GM19395 (cell line): ENCODE results near the gene FZD1.
"Not testable (repeated sequence)": the region's sequence is repeated elsewhere in the genome, so short reads cannot be mapped to it uniquely, and the experiment has no call there.

ENCODE experiments used
- ATAC-seq: cut with Tn5 transposase; IDR thresholded peaks from one replicate; pipeline ENCODE4 v1.9.1; 2021; ENCODE audit warnings: mild to moderate bottlenecking, moderate library complexity; ENCODE audit not compliant: unreplicated experiment

FZD1 gene

DNA sequence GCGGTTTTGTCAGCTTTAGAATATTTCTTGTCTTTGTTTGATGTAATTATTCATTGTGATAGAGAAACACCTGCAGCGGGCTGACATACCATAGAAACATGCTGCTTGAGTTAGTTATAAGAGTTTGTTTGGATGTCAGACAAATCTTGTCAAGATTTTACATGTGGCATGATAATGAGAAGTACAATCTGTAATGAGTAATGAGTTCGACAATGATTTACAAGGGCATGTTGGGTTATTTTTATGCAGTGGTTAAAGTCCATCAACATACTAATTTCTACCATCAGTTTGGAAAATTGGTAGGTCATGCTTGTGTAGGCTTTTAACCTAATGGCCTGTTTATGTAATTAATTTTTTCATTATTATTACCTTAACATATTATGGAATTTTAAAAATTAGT, 31.3 kb downstream of the FZD1 start:
- no peak for ATAC-seq

DNA sequence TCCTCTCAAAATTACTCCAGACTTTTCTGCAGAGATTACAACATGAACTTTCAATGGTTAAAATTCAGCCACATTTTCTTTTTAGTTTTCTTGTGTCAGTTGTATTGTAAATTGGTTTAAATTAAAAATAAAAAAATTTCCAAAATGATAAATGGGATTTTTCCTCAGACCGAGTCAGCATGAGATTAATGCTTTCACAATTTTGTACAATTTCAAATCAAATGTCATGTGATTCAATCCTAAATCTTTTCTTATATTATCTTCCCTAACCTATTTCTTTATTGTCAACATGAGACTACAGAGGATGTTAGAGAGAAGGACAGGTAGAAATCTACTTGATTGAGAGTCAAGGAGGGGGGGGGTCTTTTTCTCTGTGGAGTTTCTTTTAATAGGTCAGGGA, 33.7 kb downstream of the FZD1 start:
- no peak for ATAC-seq

DNA sequence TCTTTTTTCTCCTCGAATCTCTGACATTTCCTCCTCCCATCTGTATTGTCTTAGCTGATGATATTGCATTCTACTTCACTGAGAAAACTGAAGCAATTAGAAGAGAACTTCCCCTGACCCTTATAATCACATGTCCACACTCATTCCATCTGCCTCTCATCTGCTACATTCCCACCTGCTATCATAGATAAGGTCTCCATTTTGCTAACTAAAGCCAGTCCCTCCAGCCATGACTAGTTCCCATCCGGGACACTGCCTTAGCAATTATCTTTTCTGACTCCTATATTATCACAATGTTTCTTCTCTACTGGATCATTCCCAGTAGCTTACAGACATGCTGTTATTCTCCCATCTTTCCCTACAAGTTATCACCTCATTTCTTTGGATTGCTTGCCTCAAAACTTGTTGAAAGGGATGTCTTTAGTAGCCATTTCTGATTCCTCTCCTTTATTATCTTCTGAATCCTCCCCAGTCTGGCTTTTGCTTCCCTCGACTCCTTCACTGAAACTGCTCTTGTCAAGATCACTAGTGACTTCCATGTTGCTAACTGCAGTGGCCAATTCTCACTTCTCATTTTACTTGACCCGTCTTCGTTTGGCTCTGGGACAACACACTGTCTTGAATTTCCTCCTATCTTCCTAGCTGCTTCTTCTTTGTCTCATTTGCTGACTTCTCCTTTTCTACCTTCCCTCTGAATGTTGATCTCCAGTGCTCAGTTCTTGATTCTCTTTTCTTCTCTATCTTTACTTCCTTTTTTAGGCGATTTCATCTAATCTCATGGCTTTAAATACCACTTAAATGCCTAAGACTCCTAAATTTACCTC, 35.9 kb downstream of the FZD1 start:
- no peak for ATAC-seq

DNA sequence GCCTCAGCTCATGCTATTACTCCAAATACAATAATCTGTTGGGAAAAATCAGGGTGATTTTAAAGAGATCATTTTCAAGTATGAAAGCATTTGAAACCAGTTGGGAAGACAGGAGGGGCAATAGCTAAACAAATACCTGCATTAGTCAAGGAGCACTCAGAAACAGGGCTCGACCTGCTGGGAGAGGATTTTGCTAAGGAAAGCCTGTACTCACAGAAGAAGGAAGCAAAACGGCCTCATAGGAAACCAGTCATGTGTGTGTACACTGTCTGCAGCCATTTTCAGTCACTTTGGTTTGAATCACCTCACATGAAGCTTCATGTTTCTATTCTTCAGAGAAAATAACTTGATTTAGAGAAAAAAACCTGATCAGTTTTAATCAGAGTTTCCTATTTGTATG, 38.6 kb downstream of the FZD1 start:
- ATAC-seq: no peak

DNA sequence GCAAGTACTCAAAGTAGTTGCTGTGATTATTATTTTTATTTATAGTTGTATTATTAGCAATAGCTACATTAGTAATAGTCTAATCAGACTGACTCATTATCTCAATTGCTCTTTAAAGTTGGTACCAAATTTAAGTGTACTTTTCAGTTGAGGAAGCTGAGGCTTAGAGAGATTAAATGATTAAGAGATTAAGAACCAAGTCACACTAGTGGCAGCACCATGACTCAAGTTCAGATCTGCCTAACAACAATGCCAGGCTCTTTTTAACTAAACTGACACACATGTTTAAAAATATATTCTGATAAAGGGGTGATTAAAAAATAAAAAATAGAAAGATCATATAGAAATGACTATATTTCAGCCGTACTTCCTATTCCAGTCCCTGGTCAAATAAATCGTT, 42.0 kb downstream of the FZD1 start:
- ATAC-seq: no peak

DNA sequence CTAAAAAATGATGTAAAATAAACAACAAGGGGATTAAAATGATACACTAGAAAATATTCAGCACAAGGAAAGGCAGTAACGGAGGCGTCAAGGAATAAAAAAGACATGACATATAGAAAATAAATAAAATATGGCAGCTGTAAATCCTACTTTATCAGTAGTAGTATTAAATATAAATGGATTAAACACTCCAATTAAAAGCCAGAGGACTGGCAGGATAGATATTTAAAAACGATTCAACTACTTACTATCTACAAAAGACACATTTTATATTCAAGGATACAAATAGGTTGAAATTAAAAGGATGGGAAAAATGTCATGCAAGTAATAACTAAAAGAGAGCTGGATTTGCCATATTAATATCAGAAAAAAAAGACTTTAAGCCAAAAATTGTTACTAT, 43.2 kb downstream of the FZD1 start:
- no peak for ATAC-seq

DNA sequence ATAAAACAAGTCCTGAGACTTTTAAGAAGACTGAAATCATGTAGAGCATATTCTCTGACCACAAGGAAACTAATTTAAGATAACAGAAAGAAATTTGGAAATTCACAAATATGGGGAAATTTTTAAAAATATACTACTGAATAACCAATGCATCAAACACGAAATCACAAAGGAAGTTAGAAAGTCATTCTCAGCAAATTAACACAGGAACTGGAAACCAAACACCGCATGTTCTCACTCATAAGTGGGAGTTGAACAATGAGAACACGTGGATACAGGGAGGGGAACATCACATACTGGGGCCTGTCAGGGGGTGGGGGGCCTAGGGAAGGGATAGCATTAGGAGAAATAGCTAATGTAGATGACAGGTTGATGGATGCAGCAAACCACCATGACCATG, 44.0 kb downstream of the FZD1 start:
- not testable (repeated sequence) for ATAC-seq

DNA sequence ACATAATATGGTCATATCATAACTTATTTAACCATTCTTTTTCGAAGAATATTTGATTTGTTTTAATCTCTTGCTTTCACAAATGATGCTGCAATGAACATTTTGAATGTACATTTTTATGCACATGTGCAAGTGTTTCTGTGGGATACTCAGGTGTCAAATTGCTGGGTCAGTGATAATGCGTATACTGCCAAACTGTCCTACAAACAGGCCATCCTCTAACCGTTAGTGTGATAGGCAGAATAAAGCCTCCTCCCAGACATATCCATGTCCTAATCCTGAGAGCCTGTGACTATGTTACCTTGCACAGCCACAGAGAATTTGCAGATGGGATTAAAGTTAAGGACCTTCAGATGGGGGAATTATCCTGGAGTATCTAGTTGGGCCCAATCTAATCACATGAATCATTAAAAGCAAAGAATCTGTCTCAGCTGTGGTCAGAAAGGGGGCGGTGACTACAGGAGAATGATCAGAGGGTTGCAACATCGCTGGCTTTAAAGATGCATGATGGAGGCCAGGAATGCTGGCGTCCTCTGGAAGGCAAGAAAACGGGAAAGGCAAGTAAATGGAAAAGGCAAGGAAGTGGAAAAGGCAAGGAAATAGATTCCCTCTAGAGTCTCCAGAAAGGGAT, 46.7 kb downstream of the FZD1 start:
- ATAC-seq: no peak

DNA sequence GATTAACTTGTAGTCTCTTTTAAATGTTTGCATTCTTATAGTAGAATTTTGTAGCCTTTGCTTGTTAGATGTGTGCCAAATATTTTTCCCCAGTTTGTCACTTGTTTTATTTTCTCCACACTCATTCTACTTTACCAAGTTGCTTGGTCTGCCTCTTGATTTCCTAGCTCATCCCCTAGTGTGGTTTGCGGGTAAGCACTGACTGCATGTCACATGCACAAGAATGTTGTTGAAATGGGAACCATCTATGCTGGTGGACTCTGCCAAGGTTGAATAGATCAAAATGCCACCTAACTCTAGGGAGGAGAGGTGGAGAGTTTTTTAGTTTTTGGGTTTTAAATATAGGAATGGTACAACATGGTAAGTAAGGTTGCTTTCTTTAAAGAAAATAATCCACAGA, 47.6 kb downstream of the FZD1 start:
- no peak for ATAC-seq

DNA sequence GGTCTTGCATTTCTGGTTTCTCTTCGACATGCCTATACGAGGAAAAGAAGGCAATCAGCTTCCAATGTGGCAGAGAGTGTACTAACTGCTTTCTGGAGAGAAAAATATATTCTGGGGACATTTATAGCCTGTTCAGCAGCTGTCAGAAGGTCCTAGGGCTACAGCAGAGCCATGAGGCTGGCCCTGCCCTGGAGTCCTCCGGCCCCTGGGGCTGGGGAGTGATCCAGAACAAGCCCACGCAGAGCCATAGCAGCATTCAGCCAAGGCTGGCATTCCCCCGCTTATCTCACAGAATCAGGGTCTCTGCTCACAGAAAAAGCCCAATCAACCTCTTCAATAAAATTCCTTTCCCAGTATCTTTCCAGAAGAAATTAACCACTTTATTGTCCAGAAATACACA, 48.9 kb downstream of the FZD1 start:
- no peak for ATAC-seq

DNA sequence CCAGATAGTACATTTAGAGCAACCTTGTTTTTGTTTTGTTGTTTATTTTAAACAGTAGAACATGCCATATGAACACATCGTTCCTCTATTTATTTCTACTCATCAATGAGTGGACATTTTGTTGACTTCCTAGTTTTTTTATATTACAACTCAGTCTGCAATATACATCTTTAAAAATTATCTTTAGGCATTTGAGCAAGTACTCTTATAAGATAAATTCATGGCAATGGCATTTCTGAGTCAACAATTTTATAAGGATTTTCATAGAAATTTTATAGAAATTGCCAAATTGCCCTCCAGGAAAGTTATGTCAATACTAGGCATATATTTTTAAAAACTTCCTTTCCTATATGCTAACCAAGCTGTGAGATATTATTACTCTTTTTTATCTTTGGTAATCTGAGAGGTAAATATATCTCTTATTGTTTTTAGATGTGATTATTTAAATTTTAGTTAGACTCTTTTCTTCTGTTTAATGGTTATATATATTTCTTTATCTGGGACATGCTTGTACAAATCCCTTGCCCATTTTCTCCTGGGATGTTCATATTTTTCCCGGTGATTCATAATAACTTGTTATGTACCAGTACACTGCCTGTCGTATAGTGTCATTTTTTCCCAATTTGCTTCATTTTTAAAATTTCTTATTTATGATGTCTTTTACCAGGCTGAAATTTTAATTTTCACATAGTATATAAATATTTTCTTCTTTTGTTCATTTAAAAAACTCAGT, 50.5 kb downstream of the FZD1 start:
- ATAC-seq: no peak

DNA sequence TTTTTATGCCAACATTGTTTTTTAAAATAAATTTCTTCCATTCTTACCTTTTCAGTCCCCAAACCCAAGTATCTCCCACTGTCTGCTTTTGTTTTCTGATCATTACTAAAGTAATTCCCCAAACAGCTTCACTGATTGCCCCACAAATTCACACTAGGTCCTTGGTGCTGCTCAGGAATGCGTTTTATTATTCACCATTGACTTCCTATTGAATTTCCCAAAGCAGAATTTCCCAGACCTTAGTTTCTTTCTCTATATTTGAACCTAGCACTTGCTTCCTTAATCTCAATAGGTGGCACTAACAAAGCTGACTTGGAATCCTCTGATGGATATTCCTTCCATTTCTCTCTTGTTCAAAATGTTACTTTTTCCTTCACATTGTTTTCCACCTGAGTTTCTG, 52.2 kb downstream of the FZD1 start:
- ATAC-seq: no peak

DNA sequence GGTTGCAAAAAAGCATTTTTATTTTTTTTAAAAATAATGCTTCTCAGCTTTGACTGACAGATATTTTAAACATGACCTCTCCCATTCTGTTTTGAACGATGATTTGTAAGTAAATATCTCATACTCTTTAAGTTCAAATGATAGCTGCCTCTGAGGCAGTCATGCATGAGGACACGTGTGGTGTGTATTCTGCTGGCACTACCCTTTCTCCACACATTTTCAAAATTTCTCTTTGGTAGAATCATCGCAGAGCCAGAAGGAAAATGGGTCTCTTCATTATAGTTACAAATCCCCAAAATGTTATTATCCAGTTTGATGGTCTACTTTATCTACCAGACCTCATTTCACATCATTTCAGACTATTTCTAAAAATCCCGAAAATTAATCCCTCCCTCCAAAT, 55.1 kb downstream of the FZD1 start:
- no peak for ATAC-seq

DNA sequence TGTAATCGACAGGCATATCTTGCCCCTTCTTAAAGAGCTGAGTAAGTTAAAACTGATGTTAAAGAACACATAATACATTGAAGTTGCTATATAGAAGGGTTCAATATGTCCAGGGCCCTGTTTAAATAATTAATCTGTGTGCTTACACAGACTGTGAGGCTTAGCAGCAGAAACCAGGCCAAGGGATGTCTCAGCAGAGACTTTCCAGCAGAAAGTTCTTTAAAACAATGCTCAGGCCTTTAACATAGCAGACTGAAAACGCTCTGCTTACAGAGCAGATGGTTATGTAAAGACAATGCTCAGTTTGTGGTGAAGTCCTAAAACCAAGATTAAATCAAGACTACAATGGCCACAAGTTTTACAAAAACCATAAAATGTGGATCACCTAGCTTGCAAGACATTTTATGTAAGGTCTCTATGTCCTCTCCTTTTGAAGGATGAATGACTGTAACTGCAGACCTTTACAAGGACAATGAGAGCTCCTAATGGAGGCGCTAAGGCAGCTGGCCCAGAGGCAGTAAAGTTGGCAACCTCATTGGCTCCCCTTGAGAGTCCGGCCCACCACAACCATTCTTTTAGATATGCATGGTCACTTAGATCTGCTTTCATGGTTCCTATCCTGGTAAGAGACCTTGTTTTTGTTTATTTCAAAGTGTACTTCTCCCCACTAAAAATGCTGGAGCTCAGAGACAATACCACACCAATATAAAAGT, 56.3 kb downstream of the FZD1 start:
- ATAC-seq: no peak
